ENCODE data around the gene KDM3A. TPM values are rescaled to one million over a fixed set of nuclear protein-coding genes. Genes with fewer than 3 reads are reported as not detected.
"Not testable (repeated sequence)": the region's sequence is repeated elsewhere in the genome, so short reads cannot be mapped to it uniquely, and the experiment has no call there.

The KDM3A gene
- total and polyA plus RNA-seq, 7 donors, result 11.3 to 61.2 (median 33.6) TPM

GRCh38 chr2:86492048-86492453, 50.9 kb downstream of the KDM3A start:
- no peak overlapping the region for H3K4me3 ChIP-seq
- peak overlapping the region in 2 of 4 donors; percentile 46 to 75 for H3K27ac ChIP-seq
- intact Hi-C loops (cut with DNase I), result no loop called here
- H3K4me1 ChIP-seq, result peaks cover 0 to 39% (median 23%) of the 10 kb centered on the region in 4 donors
- H3K27me3 ChIP-seq, result no peaks in the 10 kb centered on the region
- peaks cover 27 to 97% (median 36%) of the 10 kb centered on the region in 4 donors for H3K36me3 ChIP-seq
- 22 to 63% methylated on average over 1 of the region's 1 CpG for WGBS, 2 donors
- H3K9me3 ChIP-seq, result no peaks in the 10 kb centered on the region
- no peak for TF ChIP-seq EP300 (IDR thresholded peaks at IDR 0.05)
- no peak for TF ChIP-seq POLR2AphosphoS5 (IDR thresholded peaks at IDR 0.05)
- no peak for DNase-seq

- WGBS, 2 donors, result 70 to 93% methylated on average over 3 of the region's 3 CpGs
- H3K9me3 ChIP-seq, result not testable (repeated sequence)
- peaks cover 17 to 97% (median 34%) of the 10 kb centered on the region in 4 donors for H3K36me3 ChIP-seq
Measured at GRCh38 chr2:86496391-86496790, 55.2 kb downstream of the KDM3A start.

GRCh38 chr2:86498468-86499260, 57.5 kb downstream of the KDM3A start:
- Histone ChIP-seq H3K27me3 (no peaks in the 10 kb centered on the region), H3K36me3 (peaks cover 8 to 82% (median 27%) of the 10 kb centered on the region in 4 donors), H3K4me1 (no peaks in the 10 kb centered on the region), H3K9me3 (peaks cover 0 to 9% (median 1%) of the 10 kb centered on the region in 4 donors), H3K27ac (no peak overlapping the region), H3K4me3 (no peak overlapping the region)
- TF ChIP-seq CTCF (IDR thresholded peaks at IDR 0.05) (no peak), POLR2A (IDR thresholded peaks at IDR 0.05) (no peak), POLR2AphosphoS5 (IDR thresholded peaks at IDR 0.05) (no peak), EP300 (IDR thresholded peaks at IDR 0.05) (no peak)
- WGBS, 2 donors, result 79 to 94% methylated on average over 3 of the region's 3 CpGs
- DNase-seq, result no peak
- intact Hi-C loops (cut with DNase I), result no loop called here

More at GRCh38 chr2:86496391-86496790, 55.2 kb downstream of the KDM3A start:
- intact Hi-C loops (cut with DNase I); DNase-seq; H3K4me3 ChIP-seq; H3K27me3 ChIP-seq: not testable (repeated sequence)
- Histone ChIP-seq H3K27ac (peak overlapping the region in 1 of 4 donors; percentile 39), H3K4me1 (peaks cover 0 to 17% (median 9%) of the 10 kb centered on the region in 4 donors)

GRCh38 chr2:86499326-86499725, 58.2 kb downstream of the KDM3A start:
- Histone ChIP-seq H3K27ac (no peak overlapping the region), H3K4me1 (no peaks in the 10 kb centered on the region), H3K4me3 (no peak overlapping the region), H3K36me3 (peaks cover 8 to 82% (median 27%) of the 10 kb centered on the region in 4 donors), H3K27me3 (no peaks in the 10 kb centered on the region), H3K9me3 (peaks cover 0 to 9% (median 1%) of the 10 kb centered on the region in 4 donors)
- no peak for DNase-seq
- WGBS, 2 donors, result 96 to 97% methylated on average over 6 of the region's 6 CpGs
- intact Hi-C loops (cut with DNase I), result no loop called here
- TF ChIP-seq EP300 (IDR thresholded peaks at IDR 0.05) (no peak), POLR2AphosphoS5 (IDR thresholded peaks at IDR 0.05) (no peak), CTCF (IDR thresholded peaks at IDR 0.05) (no peak), POLR2A (IDR thresholded peaks at IDR 0.05) (no peak)

- DNase-seq, result no peak
- Histone ChIP-seq H3K4me1 (no peaks in the 10 kb centered on the region), H3K36me3 (peaks cover 8 to 84% (median 32%) of the 10 kb centered on the region in 4 donors), H3K4me3 (no peak overlapping the region), H3K27me3 (no peaks in the 10 kb centered on the region), H3K27ac (no peak overlapping the region), H3K9me3 (peaks cover 0 to 9% (median 1%) of the 10 kb centered on the region in 4 donors)
- WGBS, 2 donors, result 99 to 100% methylated on average over 2 of the region's 2 CpGs
- TF ChIP-seq EP300 (IDR thresholded peaks at IDR 0.05) (no peak), POLR2AphosphoS5 (IDR thresholded peaks at IDR 0.05) (peak in 1 of 4 donors; percentile 15)
- intact Hi-C loops (cut with DNase I), result no loop called here
Measured at GRCh38 chr2:86500325-86501083, 59.3 kb downstream of the KDM3A start.

- Histone ChIP-seq H3K4me3 (no peak overlapping the region), H3K9me3 (no peaks in the 10 kb centered on the region), H3K36me3 (peaks cover 0 to 62% (median 22%) of the 10 kb centered on the region in 4 donors), H3K27me3 (no peaks in the 10 kb centered on the region), H3K4me1 (no peaks in the 10 kb centered on the region), H3K27ac (no peak overlapping the region)
- DNase-seq, result no peak
- TF ChIP-seq POLR2AphosphoS5 (IDR thresholded peaks at IDR 0.05) (no peak), POLR2A (IDR thresholded peaks at IDR 0.05) (no peak), EP300 (IDR thresholded peaks at IDR 0.05) (no peak), CTCF (IDR thresholded peaks at IDR 0.05) (no peak)
- intact Hi-C loops (cut with DNase I), result no loop called here
- WGBS, 2 donors, result 94 to 97% methylated on average over 7 of the region's 7 CpGs
Measured at GRCh38 chr2:86507600-86507999, 66.4 kb downstream of the KDM3A start.

Data from sigmoid colon (tissue), 7 donors.